NCI-H2107 treated with DMSO at 0.1 percent for 48 hours (cell line): ENCODE results near the gene MAST3.

Experiments
- DNase-seq: peaks from one replicate; lab custom pipeline; 2025; ENCODE audit not compliant: unreplicated experiment; lab: John Stamatoyannopoulos, UW

The MAST3 gene

DNA sequence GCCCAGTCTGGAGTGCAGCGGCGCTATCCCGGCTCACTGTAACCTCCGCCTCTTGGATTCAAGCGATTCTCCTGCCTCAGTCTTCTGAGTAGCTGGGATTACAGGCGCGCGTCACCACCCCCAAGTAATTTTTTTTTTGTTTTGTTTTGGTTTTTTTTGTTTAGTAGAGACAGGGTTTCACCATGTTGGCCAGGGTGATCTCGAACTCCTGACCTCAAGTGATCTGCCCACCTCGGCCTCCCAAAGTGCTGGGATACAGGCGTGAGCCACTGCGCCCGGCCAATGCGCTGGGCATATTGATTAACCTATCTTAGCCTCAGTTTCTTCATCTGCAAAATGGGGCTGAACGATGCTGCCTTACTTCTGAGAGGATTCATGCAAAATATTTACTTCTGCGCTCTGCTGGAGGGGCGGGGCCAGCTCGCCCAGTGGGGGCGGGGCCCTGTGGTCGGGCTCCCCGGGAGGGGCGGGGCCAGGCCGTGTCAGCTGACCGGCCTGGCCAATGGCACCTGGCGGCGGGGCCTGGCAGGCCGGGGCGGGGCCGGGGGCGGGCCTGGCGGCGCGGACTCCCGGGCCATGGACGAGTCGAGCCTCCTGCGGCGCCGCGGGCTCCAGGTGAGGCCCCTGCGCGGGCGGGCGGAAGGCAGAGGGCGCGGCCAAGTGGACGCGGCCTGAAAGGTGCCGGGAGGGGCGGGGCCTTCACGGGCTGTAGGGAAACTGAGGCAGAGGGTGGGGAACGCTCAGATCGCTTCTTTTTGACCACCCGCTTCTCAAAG is at the start of gene MAST3:
Gene MAST3 (plus strand): TSS at position 562 of the 776 bp plus-strand sequence. CDS start 15 bp downstream, at position 577.
- no peak for DNase-seq

DNA sequence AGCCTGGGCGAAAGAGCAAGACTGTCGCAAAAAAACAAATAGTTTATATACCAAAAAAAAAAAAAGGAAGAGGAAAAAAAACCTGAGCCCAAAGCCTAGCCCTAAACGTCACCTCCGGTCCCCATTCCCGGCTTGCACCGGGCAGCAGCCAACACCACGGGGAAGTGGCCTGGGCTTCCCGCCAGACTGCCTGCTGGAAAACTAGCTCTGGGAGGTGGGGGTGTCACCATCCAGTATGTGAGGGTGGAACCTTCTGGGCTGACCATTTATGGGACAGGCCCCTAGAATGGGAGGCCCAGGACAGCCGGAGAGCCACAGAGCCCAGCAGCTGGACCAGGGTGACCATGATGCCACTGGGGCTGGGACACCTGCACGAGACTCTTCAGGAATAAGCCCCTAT is 48.2 kb upstream of the MAST3 start:
- no peak for DNase-seq

DNA sequence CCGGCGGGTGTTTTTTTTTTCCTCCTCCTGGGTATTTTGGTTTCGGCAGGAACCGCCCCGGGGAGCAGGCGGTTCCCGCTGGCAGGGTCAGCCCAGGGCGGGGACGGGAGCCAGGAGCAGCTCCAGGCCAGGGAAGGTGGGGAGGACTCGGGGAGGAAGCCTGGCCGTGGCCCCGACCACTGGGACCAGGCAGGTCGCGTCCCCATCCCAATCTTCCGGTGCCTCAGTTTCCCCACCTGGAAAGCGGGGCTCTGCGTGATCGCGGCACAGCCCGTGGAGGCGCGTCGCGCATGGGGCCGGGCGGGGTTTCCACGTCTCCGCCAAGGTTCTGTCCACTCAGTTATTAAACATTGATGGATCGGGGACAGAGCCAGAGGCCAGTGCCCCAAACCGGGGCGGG is 45.7 kb upstream of the MAST3 start:
- no peak for DNase-seq

DNA sequence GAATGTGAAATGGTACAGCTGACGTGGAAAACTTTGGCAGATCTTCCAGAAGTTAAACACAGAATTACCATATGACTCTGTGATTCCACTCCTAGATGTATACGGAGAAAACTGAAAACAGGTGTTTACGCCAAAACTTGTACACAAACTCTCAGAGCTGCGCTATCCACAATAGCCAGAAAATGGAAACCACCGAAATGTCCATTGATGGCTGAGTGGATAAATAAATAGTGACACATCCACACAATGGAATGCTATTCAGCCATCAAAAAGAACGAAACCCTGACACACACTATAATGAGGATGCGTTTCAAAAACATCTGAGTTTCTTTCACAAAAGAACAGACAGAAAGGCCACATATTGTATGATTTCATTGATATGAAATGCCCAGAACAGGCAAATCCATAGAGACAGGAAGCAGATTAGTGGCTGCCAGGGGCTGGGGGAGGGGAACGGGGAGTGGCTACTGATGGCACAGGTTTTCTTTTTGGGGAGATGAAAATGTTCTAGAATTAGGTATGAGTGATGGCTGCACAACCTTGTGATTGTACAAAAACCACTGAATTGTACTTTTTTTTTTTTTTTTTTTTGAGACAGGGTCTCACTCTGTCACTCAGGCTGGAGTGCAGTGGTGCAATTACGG is 43.9 kb upstream of the MAST3 start:
- DNase-seq = no peak

DNA sequence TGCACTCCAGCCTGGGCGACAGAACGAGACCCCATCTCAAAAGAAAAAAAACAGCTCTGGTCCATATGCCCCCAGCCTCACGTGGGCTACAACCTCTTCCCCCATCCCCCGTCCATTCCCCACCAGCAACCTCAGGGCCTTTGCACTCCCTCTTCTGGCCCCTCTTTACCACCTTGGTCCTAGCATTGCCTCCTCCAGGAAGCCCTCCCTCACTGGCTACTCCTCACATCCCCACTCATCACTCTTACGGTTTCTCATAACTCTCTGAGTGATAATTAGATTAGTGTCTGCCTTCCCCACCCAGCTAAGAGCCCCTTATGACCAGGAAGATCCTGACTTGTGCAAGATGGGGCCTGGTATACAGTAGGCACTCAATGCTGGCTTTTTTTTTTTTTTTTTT is 41.6 kb upstream of the MAST3 start:
- no peak for DNase-seq

DNA sequence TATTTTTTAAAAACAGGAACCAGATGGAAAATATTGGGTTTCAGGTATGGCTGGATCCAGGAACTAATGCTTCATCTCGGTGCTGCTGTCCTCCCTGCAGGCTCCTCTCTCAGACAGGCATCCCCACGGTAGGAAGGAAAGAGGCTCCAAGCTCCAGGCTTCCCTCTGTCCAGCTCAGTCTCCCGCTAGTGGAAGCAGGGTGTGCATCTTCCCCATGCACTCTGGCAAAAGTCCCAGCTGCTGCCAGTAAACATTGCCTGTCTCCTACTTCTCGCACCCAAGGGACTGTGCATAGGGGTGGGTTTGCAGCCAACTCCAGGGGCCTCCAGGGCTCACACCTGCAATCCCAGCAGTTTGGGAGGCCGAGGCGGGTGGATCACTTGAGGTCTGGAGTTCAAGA is 40.0 kb upstream of the MAST3 start:
- DNase-seq = no peak

DNA sequence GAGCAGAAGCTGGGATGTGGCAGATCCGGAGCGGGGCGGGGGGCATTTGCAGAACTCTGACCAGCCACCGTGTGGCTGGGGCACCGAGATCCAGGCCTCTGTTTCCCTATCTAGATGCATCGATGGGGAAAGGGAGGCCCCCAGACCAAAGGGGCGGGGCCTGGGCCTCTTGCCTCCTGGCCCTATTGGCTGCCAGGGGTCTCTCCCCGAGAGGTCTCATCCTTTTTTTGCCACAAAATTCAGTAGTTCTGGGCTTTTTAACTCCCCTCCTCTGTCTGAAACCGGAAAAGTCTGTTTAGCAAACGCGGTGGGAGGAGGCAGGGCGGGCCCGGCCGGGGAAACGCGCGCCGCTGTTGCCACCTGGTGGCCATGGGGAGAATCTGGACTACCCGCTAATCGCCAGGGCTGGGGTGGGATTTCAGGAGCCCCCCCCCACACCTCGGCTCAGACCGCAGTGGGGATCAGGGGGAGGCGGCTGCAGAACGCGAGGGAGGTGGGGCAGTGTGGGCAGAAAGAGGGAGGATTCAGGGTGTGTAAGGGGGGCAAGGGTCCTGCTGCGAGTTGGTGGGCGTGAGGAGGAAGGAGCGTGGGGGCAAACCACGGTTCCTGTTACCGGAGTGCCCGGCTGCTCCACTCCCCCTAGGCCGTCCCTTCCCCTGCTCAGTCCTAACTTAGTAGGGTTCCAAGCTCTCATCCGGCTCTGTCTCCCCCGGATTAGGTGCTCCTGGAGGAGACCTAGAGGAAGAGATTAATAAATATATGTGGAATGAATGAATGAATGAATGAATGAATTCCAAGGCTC is 39.2 kb upstream of the MAST3 start:
- peak; percentile 21 for DNase-seq

DNA sequence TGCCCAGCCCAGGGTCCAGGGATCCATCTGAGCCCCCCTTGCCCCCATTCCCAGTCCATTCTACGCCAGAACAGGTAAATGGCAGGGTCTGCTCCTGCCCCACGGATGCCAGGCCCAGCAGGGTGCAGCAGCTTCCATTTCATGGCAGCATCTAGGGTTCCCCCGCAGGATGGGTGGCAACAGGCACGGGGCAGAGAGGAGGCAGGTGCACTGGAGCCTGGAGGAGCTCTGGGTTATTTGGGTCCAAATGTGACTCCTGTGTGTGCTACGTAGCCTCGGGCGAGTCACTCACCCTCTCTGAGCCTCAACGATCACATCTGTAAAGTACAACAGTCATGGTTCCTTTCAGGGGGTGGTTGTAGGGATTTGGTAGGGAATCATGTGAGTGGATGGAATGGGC is 38.3 kb upstream of the MAST3 start:
- no peak for DNase-seq

DNA sequence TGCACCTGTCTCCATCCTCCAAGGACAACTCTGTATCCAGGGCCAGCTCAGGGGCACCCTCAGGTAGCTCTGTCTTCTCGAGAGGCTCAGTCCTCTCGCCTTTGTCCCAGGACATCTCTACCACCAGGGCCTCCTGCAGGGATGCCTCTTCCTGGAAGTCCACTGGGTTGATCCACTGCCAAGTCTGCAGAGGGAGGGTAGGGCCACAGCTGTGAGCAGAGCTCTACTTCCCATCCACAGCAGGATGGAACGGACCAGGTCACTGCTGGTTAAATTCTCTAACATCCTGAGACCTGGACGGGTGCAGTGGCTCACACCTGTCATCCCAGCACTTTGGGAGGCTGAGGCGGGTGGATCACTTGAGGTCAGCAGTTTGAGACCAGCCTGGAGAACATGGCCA is 37.7 kb upstream of the MAST3 start:
- DNase-seq = no peak

DNA sequence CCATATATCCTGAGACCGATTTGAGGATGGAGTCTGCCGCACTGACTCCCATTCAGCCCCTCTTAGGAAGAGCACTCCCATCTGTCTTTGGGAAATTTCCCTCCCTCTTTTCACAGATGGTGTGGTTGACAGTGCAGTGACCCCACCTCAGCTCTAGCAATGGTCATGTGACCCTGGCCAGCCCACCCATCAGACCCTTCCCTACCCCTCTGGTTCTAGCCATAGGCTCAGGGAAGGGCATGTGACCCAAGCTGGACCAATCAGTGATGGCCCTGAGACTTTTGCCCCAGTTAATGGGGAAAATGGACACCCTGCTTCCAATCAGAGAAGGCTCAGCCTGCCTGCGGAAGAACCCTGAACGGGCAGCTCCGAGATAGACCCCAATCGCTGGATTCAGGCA is 37.1 kb upstream of the MAST3 start:
- no peak for DNase-seq

DNA sequence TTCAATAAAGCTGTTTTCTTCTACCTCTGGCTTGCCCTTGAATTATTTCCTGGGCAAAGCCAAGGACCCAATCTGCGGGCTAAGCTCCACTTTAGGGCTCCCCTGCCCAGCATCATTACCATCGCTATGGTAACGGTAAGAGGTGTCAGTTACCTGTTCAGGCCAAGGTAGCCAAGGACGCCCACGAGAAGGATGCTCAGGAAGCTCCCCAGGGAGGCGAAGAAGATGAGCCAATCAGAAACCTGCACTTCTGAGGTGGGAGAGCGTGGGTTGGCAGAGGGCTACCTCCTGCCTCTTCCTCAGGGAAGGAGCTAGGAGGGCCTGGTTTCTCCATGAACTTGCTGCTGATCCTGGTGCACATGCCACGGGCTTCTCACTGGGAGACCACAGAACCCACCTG is 35.5 kb upstream of the MAST3 start:
- peak; percentile 10 for DNase-seq

DNA sequence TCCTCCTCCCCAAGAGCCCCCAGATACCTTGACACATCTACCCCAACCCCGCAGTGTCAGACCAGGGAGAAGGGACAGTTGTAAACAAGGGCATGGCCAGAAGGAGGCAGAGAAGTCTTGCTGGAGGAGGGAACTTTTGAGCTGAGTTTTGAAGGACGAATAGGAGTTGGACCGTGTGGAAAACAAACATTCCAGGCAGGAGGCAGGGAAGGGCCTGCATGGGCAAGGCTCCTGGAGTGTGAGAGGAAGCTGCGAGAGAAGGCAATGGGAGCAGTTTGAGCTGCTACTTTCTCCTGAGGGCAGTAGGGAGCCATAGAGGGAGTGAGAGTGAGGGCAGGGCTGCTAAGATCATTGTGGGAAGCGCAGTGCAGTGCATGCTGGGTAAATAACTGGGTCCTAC is 34.1 kb upstream of the MAST3 start:
- no peak for DNase-seq

DNA sequence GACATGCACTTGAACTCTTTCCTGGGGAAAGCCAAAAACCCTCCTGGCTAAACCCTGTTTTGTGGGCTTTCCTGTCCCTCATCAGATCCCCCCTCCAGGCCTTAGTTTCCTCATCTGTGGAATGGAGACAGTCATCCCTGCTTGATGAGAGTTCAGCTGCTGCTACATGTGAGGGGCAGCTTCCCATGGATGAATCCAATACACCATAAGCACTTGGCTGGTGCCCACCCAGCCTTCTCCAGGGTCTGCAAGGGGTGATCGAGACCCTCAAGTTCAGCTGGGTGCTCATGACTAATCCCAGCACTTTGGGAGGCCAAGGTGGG is 32.4 kb upstream of the MAST3 start:
- no peak for DNase-seq

DNA sequence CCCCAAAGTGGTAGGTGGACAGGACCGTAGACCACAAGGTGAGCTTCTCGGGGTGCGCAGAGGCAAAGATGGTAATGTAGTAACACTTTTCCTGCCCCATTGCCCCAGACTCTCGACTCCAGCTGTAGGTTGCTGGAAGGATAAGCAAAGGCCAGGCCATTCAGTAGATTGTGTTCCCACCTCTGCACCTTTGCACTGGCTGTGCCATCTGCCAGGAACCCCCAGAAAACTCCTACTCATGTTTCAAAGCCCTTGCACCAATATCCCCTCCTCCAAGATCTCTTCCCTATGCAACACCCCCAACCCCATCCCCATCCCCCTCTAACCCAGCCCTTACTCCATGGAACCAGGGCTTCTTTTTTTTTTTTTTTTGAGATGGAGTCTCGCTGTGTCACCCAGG is 29.2 kb upstream of the MAST3 start:
- no peak for DNase-seq

DNA sequence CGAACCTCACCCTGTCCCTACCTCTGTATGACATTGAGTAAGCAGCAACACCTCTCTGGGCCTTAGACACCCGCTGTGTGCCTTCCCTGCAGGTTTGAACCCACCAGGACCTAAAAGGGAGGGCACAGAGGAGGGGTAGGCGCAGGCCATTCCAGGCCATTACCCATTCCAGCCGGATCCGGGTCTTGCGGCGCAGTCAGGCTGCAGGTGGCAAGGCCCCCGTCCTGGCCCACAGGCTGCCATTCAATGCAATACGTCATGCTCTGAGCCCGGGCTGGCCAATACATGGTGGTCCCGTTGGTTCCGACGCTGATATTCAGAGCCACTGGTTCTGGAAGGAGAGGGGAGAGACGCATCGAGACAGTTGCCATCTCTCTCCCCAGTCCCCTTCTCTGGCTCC is 28.2 kb upstream of the MAST3 start:
- no peak for DNase-seq

DNA sequence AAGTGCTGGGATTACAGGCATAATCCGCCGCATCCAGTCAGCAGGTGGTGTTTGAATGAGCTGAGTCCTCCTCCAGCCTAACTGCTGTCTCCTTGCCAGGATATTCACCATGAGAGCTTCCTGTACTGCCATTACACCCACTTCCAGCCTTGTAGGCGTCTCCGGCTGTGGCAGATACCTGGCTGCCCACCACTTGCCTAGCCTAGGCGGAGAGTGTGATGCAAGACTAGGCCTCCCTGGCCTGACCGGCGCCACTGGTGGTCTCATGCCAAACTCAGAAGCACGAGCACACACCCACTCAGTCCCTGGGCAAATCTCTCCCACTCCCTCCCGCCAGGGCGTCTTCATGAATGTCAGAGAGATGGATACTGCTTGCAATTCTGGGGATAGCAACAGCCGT is 27.4 kb upstream of the MAST3 start:
- DNase-seq = no peak

DNA sequence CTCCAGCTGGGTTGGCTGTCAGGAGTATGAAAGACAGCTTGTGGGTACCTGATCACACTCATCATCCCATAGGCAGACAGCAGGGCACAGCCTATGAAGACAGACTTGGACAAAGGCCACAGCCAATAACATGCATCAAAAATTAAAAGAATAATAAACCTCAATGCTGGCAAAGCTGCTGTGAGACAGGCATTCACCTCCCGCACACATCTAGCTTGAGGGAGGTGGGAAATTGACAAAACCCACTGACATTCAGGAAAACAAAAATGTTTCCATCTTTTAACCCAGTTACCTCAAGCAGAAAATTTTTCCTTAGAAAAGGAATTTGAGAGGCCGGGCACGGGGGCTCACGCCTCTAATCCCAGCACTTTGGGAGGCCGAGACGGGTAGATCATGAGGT is 25.2 kb upstream of the MAST3 start:
- no peak for DNase-seq

DNA sequence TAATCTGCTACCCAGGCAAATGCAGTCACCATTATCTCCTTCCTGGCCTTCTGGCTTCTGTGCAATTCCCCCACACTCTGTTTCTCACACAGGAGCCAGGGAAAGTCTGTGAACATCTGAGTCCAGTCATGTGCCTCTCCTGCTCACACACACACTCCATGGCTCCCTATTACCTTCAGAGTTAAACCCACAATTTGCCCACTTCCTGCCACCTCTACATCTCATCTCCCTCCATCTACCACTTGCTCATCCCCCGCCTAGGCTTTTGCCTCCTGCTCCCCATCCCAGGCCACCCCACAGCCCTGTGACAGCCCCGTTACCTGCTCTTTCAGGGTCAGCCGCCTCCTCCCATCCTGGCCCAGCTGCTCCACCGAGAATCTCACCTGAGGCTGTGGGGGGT is 24.4 kb upstream of the MAST3 start:
- no peak for DNase-seq

DNA sequence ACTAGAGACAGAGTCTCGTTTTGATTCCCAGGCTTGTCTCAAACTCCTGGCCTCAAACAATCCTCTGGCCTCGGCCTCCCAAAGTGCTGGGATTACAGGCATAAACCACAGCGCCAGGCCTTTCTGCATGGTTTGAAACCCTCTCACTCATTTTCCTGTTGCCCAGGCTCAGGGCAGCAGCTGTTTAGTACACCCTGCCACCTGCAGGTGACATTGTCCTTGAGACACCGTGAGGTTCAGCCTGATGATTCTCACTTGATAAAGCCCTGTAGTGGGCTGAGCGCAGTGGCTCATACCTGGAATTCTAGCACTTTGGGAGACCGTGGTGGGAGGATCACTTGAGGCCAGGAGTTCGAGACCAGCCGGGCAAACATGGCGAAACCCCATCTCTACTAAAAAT is 23.4 kb upstream of the MAST3 start:
- DNase-seq = no peak

DNA sequence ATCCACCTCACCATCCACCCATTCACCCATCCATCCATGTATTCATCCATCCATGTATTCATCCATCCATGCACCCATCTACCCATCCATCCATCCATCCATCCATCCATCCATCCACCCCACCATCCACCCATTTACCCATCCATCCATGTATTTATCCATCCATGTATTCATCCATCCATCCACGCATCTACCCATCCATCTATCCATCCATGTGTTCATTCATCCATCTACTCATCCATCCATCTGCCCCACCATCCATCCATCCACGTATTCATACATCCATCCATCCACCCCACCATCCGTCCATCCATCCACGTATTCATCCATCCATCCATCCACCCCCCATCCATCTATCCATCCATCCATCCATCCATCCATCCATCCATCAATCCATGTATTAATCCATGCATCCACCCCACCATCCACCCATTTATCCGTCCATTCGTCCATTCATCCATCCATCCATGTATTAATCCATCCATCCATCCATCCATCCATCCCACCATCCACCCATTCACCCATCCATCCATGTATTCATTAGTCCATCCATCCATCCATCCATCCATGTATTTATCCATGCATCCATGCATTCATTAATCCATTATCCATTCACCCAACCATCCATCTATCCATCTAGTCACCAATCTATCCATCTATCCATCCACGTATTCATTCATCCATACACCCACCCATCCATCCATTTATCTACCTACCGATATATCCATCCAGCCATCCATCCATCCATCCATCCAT is 13.5 kb upstream of the MAST3 start:
- DNase-seq = no peak

DNA sequence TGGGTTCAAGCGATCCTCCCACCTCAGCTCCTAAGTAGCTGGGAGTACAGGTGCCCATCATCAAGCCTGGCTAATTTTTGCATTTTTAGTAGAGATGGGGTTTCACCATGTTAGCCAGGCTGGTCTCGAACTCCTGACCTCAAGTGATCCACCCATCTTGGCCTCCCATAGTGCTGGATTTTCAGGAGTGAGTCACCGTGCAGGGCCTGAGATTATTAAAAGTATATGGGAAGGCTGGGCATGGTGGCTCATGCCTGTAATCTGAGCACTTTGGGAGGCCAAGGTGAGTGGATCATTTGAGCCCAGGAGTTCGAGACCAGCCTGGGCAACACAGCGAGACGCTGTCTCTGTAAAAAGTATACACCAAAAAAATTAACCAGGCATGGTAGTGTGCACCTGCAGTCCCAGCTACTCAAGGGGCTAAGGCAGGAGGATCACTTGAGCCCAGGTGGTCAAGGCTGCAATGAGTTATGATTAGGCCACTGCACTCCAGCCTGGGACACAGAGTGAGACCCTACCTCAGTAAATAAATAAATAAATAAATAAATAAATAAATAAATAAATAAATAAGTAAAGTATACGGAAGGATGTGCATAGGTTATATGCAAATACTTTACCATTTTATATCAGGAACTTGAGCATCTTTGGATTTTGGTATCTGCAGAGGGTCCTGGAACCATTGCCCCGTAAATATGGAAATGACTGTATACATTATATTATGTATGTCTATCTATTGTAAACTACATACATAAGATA is 11.7 kb upstream of the MAST3 start:
- DNase-seq = no peak
